Keratinocyte (primary cell): ENCODE measurements around the gene MYO19. TPM values are rescaled to one million over a fixed set of nuclear protein-coding genes. Genes with fewer than 3 reads are reported as not detected.

Experiments
- DNase-seq: peaks from one replicate; pipeline ENCODE4 v3.0.0-alpha.2; 2011; ENCODE audit warnings: low read depth, missing footprints, low spot score
- FAIRE-seq: peaks from 2 replicates; lab custom pipeline; 2011; peaks lifted over from hg19 to GRCh38; lab: Jason Lieb, UNC
- H2AFZ ChIP-seq: 2 replicates; pipeline ENCODE4 v1.6.0; 2012; ENCODE audit warnings: low read length, control low read depth, inconsistent platforms; ENCODE audit not compliant: control insufficient read depth
- H3K27ac ChIP-seq: 2 replicates; pipeline ENCODE4 v1.5.1; 2011; ENCODE audit warnings: low read length; ENCODE audit not compliant: control insufficient read depth, insufficient read depth
- H3K27me3 ChIP-seq: 3 replicates; pipeline ENCODE4 v1.6.0; 2011; ENCODE audit warnings: low read length; ENCODE audit not compliant: control insufficient read depth, insufficient read depth; ENCODE audit errors: extremely low read depth
- H3K36me3 ChIP-seq, 2 experiments: 2 replicates in 1 of 2; 3 replicates in 1 of 2; pipeline ENCODE4 v1.5.1; 2011; ENCODE audit warnings: low read length in 2 of 2, mild to moderate bottlenecking in 1 of 2; ENCODE audit not compliant: control insufficient read depth in 2 of 2, insufficient read depth in 2 of 2; ENCODE audit errors: extremely low read depth in 1 of 2
- H3K4me1 ChIP-seq: 3 replicates; pipeline ENCODE4 v1.5.1; 2011; ENCODE audit warnings: low read length; ENCODE audit not compliant: control insufficient read depth, insufficient read depth; ENCODE audit errors: extremely low read depth
- H3K4me2 ChIP-seq: 3 replicates; pipeline ENCODE4 v1.6.0; 2011; ENCODE audit warnings: low read depth, low read length; ENCODE audit not compliant: control insufficient read depth, insufficient read depth; ENCODE audit errors: extremely low read depth
- H3K4me3 ChIP-seq, 3 experiments: fragments of 200-600 bp in 1 of 3; sonication (generic) in 1 of 3; 2 replicates in 2 of 3; 3 replicates in 1 of 3; pipeline ENCODE4 v1.5.1; 2011 to 2016; ENCODE audit warnings: low read length in 3 of 3, mild to moderate bottlenecking in 3 of 3, control low read depth in 2 of 3, inconsistent platforms in 1 of 3, low read depth in 1 of 3, mixed read lengths in 1 of 3, mixed run types in 1 of 3, moderate library complexity in 1 of 3; ENCODE audit not compliant: control insufficient read depth in 2 of 3, insufficient read depth in 2 of 3; ENCODE audit errors: extremely low read depth in 1 of 3
- H3K79me2 ChIP-seq: 2 replicates; pipeline ENCODE4 v1.6.0; 2012; ENCODE audit warnings: low read length; ENCODE audit not compliant: control insufficient read depth, insufficient read depth
- H3K9ac ChIP-seq: 3 replicates; pipeline ENCODE4 v1.6.0; 2011; ENCODE audit warnings: low read length; ENCODE audit not compliant: control insufficient read depth, insufficient read depth; ENCODE audit errors: extremely low read depth
- H3K9me1 ChIP-seq: 3 replicates; pipeline ENCODE4 v1.6.0; 2011; ENCODE audit warnings: low read length; ENCODE audit not compliant: control insufficient read depth, insufficient read depth; ENCODE audit errors: extremely low read depth
- H3K9me3 ChIP-seq: 2 replicates; pipeline ENCODE4 v1.5.1; 2012; ENCODE audit warnings: low read depth, low read length; ENCODE audit not compliant: control insufficient read depth
- H4K20me1 ChIP-seq: 3 replicates; pipeline ENCODE4 v1.6.0; 2011; ENCODE audit warnings: low read length; ENCODE audit not compliant: control insufficient read depth, insufficient read depth; ENCODE audit errors: extremely low read depth
- EZH2 ChIP-seq: IDR thresholded peaks from one replicate; pipeline ENCODE4 v1.6.1; 2012; ENCODE audit warnings: inconsistent platforms, mild to moderate bottlenecking, low read length, moderate library complexity
- dilution Hi-C: fragments of 300-500 bp; cut with MboI; formaldehyde crosslinking; loops from one replicate; pipeline ENCODE4 v1.7.0; 2020; ENCODE audit warnings: low sequenced_read_pairs; ENCODE audit not compliant: extremely low pct_ligation_motif_present
- polyA plus RNA-seq, 5 experiments: library from polyadenylated mRNA; depleted of rRNA in 3 of 5; stranded (reverse) in 3 of 5; stranded (forward) in 1 of 5; unstranded in 1 of 5; fragments of >200 nt; gene quantifications; 1 replicate in 1 of 5; 2 replicates in 3 of 5; 3 replicates in 1 of 5; pipeline versions ENCODE4 v1.2.1 to v1.2.3, GENCODE V29; 2011 to 2012; ENCODE audit warnings: missing spikeins in 2 of 5, low read depth in 1 of 5, low replicate concordance in 1 of 5
- TF ChIP-seq, protein P1 (sequence below), 3 experiments: IDR thresholded peaks in 1 of 3; conservative IDR thresholded peaks in 1 of 3; optimal IDR thresholded peaks in 1 of 3; 2 replicates in 2 of 3; 3 replicates in 1 of 3; pipeline versions ENCODE3 to v1.5.1; 2011; ENCODE audit warnings: low read length in 3 of 3, mild to moderate bottlenecking in 3 of 3, moderate library complexity in 2 of 3, control low read depth in 1 of 3, inconsistent platforms in 1 of 3; ENCODE audit not compliant: insufficient read depth in 2 of 3; ENCODE audit errors: extremely low read depth in 1 of 3

The MYO19 gene
- polyA plus RNA-seq, 1 donor (not counting 4 experiments of a cell fraction or from before 2014, with no cell fraction given) = 47.9 TPM

DNA sequence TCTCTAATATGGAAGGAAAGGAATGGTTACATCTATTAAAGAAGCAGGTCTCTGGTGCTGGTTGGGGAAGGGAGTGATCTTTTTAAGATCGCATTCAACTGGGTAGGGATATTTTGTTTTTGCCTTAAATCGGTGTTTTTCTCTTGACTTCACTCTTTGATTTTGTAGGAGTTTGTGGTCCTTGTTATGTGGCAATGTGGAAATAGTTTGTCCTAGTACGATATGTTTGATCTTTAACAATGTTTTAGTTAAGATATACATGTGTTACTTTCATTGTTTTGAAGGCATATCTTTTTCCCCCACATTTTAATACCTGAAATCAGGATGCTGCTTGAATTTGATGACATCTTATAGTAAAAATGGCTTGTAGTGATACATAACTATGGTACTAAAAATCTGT, 18.8 kb upstream of the MYO19 start:
- no peak for TF ChIP-seq EZH2
- TF ChIP-seq, protein P1, sequence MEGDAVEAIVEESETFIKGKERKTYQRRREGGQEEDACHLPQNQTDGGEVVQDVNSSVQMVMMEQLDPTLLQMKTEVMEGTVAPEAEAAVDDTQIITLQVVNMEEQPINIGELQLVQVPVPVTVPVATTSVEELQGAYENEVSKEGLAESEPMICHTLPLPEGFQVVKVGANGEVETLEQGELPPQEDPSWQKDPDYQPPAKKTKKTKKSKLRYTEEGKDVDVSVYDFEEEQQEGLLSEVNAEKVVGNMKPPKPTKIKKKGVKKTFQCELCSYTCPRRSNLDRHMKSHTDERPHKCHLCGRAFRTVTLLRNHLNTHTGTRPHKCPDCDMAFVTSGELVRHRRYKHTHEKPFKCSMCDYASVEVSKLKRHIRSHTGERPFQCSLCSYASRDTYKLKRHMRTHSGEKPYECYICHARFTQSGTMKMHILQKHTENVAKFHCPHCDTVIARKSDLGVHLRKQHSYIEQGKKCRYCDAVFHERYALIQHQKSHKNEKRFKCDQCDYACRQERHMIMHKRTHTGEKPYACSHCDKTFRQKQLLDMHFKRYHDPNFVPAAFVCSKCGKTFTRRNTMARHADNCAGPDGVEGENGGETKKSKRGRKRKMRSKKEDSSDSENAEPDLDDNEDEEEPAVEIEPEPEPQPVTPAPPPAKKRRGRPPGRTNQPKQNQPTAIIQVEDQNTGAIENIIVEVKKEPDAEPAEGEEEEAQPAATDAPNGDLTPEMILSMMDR (optimal IDR thresholded peaks at IDR 0.05 in 1 of 3, IDR thresholded peaks at IDR 0.05 in 1 of 3, conservative IDR thresholded peaks at IDR 0.05 in 1 of 3; ENCODE audit: extremely low read depth in 1 of 3, insufficient read depth in 2 of 3, low read length in 3 of 3) = no peak
- dilution Hi-C loops = no loop called here
- H4K20me1 ChIP-seq = peaks cover 13% of the 10 kb centered on the region
- DNase-seq = no peak
- no peaks in the 10 kb centered on the region for H3K27me3 ChIP-seq
- FAIRE-seq = no peak
- no peak overlapping the region for H3K4me2 ChIP-seq
- peaks cover 91% of the 10 kb centered on the region for H3K79me2 ChIP-seq
- H3K4me3 ChIP-seq = no peak overlapping the region
- peaks cover 3% of the 10 kb centered on the region for H3K4me1 ChIP-seq
- no peaks in the 10 kb centered on the region for H3K9me1 ChIP-seq
- no peak overlapping the region for H2AFZ ChIP-seq
- no peak overlapping the region for H3K9ac ChIP-seq
- H3K27ac ChIP-seq = no peak overlapping the region
- peaks cover 14 to 28% of the 10 kb centered on the region in 2 experiments for H3K36me3 ChIP-seq
- H3K9me3 ChIP-seq = no peaks in the 10 kb centered on the region

DNA sequence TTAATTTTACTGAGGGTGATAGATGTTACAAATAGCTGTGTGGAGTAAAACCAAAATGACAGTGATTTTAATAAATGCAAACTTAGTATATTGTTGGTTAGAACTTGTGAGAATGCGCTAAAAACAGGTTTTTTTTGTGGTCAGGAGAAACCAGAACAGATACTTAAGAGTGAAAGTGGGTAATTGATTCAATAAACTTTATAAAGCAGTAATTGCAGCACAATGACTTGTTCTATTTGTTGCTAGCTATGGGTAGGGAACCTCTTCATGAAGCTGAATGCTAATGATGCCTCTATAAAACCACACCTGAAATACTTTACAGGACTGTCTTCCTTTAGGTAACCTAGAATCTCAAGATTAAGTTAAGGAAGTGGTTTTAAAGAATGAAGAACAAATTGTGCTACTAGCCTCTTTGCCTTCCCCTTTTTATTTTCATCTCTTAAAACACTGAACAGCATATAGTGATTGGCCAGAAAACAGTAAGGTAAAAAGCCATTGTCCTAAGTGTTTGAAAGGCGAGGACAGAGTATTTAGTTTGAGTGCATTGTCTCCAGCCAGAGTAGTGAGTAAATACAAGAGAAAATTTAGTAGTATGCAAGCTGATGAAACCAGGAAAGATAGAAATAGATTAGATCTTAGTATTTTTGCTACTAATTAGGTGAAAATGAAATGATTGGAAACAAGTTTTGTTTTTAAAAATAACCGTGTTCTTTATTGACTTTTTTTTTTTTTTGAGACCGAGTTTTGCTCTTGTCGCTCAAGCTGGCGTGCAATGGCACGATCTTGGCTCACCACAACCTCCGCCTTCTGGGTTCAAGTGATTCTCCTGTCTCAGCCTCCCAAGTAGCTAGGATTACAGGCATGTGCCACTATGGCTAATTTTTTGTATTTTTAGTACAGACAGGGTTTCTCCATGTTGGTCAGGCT, 16.1 kb upstream of the MYO19 start:
- TF ChIP-seq, protein P1 (optimal IDR thresholded peaks at IDR 0.05 in 1 of 3, IDR thresholded peaks at IDR 0.05 in 1 of 3, conservative IDR thresholded peaks at IDR 0.05 in 1 of 3; ENCODE audit: extremely low read depth in 1 of 3, insufficient read depth in 2 of 3, low read length in 3 of 3) = no peak
- no peak for TF ChIP-seq EZH2
- Histone ChIP-seq H3K9me3 (no peaks in the 10 kb centered on the region), H3K4me3 (no peak overlapping the region), H2AFZ (no peak overlapping the region), H4K20me1 (peaks cover 16% of the 10 kb centered on the region), H3K4me1 (peaks cover 18% of the 10 kb centered on the region), H3K36me3 (peaks cover 3 to 16% of the 10 kb centered on the region in 2 experiments), H3K79me2 (peaks cover 98% of the 10 kb centered on the region), H3K9me1 (no peaks in the 10 kb centered on the region), H3K27me3 (no peaks in the 10 kb centered on the region), H3K4me2 (no peak overlapping the region), H3K27ac (no peak overlapping the region), H3K9ac (no peak overlapping the region)
- DNase-seq (no peak), FAIRE-seq (no peak)
- dilution Hi-C loops = no loop called here
